ENCODE measurements around the gene KIAA1328. TPM values are rescaled to one million over a fixed set of nuclear protein-coding genes. Genes with fewer than 3 reads are reported as not detected.

The KIAA1328 gene
- total RNA-seq, 1 donor from 2014 or later, result 5.8 TPM

DNA sequence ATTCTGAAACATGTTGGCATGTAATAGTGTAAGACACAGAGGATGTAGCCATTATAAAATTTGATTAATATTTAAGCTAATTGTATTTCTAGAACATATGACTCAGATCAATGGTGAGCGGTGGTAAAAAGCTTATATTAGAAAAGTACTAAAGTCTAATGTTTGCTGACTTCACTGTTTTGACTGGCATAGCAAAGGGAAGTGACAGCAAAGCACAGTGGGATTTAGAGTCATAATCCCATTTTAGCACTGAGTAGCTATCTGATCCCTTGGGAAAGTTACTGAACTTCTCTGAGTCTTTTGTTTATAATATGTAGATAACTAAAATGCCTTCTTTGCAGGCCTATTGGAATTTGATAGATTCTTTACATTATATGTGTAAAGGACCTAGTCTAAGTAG is 60.4 kb downstream of the KIAA1328 start:
- TF ChIP-seq, protein P1, sequence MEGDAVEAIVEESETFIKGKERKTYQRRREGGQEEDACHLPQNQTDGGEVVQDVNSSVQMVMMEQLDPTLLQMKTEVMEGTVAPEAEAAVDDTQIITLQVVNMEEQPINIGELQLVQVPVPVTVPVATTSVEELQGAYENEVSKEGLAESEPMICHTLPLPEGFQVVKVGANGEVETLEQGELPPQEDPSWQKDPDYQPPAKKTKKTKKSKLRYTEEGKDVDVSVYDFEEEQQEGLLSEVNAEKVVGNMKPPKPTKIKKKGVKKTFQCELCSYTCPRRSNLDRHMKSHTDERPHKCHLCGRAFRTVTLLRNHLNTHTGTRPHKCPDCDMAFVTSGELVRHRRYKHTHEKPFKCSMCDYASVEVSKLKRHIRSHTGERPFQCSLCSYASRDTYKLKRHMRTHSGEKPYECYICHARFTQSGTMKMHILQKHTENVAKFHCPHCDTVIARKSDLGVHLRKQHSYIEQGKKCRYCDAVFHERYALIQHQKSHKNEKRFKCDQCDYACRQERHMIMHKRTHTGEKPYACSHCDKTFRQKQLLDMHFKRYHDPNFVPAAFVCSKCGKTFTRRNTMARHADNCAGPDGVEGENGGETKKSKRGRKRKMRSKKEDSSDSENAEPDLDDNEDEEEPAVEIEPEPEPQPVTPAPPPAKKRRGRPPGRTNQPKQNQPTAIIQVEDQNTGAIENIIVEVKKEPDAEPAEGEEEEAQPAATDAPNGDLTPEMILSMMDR (IDR thresholded peaks at IDR 0.05; ENCODE audit: insufficient read depth, low read length, severe bottlenecking), result no peak
- Histone ChIP-seq H3K36me3 (ENCODE audit: control insufficient read depth, insufficient read depth, low read length) (no peaks in the 10 kb centered on the region), H3K27me3 (ENCODE audit: control insufficient read depth, insufficient read depth, low read length) (no peaks in the 10 kb centered on the region), H3K4me3 (ENCODE audit: low read depth, low read length) (no peak overlapping the region)
- FAIRE-seq, result no peak
- DNase-seq (ENCODE audit: low read depth), result no peak

GRCh38 chr18:36889742-36890141 is 60.8 kb downstream of the KIAA1328 start:
- Histone ChIP-seq H3K36me3 (ENCODE audit: control insufficient read depth, insufficient read depth, low read length) (no peaks in the 10 kb centered on the region), H3K4me3 (ENCODE audit: low read depth, low read length) (no peak overlapping the region), H3K27me3 (ENCODE audit: control insufficient read depth, insufficient read depth, low read length) (no peaks in the 10 kb centered on the region)
- TF ChIP-seq, protein P1 (IDR thresholded peaks at IDR 0.05; ENCODE audit: insufficient read depth, low read length, severe bottlenecking), result no peak
- DNase-seq (ENCODE audit: low read depth) (no peak), FAIRE-seq (no peak)

GRCh38 chr18:36890598-36890997 is 61.7 kb downstream of the KIAA1328 start:
- FAIRE-seq, result no peak
- Histone ChIP-seq H3K27me3 (ENCODE audit: control insufficient read depth, insufficient read depth, low read length) (no peaks in the 10 kb centered on the region), H3K36me3 (ENCODE audit: control insufficient read depth, insufficient read depth, low read length) (no peaks in the 10 kb centered on the region), H3K4me3 (ENCODE audit: low read depth, low read length) (no peak overlapping the region)
- TF ChIP-seq, protein P1 (IDR thresholded peaks at IDR 0.05; ENCODE audit: insufficient read depth, low read length, severe bottlenecking), result no peak
- no peak for DNase-seq (ENCODE audit: low read depth)

- TF ChIP-seq, protein P1 (IDR thresholded peaks at IDR 0.05; ENCODE audit: insufficient read depth, low read length, severe bottlenecking), result no peak
- DNase-seq (ENCODE audit: low read depth) (no peak), FAIRE-seq (no peak)
- no peaks in the 10 kb centered on the region for H3K36me3 ChIP-seq (ENCODE audit: control insufficient read depth, insufficient read depth, low read length)
- no peaks in the 10 kb centered on the region for H3K27me3 ChIP-seq (ENCODE audit: control insufficient read depth, insufficient read depth, low read length)
- H3K4me3 ChIP-seq (ENCODE audit: low read depth, low read length), result no peak overlapping the region
Measured at GRCh38 chr18:36893227-36893626, 64.3 kb downstream of the KIAA1328 start.

DNA sequence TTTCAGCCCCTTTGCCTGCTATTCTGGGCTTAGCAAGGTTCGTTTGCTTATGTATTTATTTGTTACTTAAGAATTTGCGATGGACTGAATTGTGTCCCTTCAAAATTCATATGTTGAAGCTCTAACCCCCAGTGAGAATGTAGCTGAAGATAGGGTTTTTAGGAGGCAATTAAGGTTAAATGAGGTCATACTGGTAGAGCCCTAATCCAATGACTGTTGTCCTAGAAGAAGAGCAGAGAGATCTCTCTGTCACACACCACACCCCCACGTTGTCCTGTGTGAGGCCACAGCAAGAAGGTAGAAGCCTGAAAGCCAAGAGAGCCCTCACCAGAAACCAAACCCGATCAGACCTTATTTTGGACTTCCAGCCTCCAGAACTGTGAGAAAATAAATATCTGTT is 66.7 kb downstream of the KIAA1328 start:
- Histone ChIP-seq H3K4me3 (ENCODE audit: low read depth, low read length) (no peak overlapping the region), H3K36me3 (ENCODE audit: control insufficient read depth, insufficient read depth, low read length) (no peaks in the 10 kb centered on the region), H3K27me3 (ENCODE audit: control insufficient read depth, insufficient read depth, low read length) (no peaks in the 10 kb centered on the region)
- DNase-seq (ENCODE audit: low read depth) (no peak), FAIRE-seq (no peak)
- TF ChIP-seq, protein P1 (IDR thresholded peaks at IDR 0.05; ENCODE audit: insufficient read depth, low read length, severe bottlenecking), result no peak

DNA sequence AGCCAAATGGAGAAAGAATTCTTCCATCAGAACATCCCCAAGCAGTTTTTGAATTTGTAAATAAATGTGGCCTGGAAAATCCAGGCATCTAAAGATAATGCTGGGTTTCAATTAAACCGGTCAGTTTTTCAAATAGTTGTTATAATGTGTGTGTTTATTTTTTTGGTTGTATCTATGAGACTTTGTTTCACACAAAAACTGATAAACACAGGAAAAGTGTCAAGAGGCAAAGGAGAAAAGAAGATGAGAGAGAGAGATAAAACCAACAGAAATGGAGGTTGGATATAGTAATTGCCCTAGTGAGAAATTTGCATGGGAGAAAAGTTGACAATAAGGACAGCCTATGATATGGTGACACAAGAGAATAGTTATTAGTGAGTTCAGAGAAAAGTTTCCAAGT is 68.3 kb downstream of the KIAA1328 start:
- TF ChIP-seq, protein P1 (IDR thresholded peaks at IDR 0.05; ENCODE audit: insufficient read depth, low read length, severe bottlenecking), result no peak
- DNase-seq (ENCODE audit: low read depth), result no peak
- Histone ChIP-seq H3K27me3 (ENCODE audit: control insufficient read depth, insufficient read depth, low read length) (no peaks in the 10 kb centered on the region), H3K36me3 (ENCODE audit: control insufficient read depth, insufficient read depth, low read length) (no peaks in the 10 kb centered on the region), H3K4me3 (ENCODE audit: low read depth, low read length) (no peak overlapping the region)
- FAIRE-seq, result no peak
